ENCODE results near the gene VSX1. TPM values are rescaled to one million over a fixed set of nuclear protein-coding genes. Genes with fewer than 3 reads are reported as not detected.

VSX1 gene
- total RNA-seq, 1 donor from 2014 or later = not detected

DNA sequence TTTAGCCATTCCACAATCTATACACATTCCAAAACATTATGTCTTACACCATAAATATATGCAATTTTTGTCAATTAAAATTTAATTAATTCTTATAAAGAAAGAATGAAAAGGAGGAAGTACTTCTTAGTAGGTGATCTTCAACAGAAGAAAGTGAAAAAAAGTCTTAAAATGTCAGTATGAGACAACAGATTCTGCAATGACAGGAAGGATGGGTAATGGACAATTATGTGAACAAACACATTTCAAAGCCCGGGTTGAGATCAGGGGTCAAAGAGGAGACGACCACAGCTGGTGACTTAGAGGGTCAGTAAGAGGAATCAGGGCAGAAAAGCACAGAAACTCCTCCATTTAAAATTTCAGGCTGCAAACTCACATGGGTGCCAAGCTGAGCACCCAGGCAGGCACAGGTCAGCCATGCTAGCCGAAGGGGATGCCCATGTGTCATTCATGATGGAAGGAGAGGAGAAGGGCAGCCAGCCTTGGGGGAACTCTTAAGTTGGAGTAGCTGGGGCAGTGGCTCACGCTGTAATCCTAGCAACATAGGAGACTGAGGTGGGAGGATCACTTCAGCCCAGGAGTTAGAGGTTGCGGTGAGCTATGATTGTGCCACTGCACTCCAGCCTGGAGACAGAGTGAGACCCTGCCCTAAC lies 11.0 kb downstream of the VSX1 start:
- no peak for DNase-seq
- TF ChIP-seq, protein P1, sequence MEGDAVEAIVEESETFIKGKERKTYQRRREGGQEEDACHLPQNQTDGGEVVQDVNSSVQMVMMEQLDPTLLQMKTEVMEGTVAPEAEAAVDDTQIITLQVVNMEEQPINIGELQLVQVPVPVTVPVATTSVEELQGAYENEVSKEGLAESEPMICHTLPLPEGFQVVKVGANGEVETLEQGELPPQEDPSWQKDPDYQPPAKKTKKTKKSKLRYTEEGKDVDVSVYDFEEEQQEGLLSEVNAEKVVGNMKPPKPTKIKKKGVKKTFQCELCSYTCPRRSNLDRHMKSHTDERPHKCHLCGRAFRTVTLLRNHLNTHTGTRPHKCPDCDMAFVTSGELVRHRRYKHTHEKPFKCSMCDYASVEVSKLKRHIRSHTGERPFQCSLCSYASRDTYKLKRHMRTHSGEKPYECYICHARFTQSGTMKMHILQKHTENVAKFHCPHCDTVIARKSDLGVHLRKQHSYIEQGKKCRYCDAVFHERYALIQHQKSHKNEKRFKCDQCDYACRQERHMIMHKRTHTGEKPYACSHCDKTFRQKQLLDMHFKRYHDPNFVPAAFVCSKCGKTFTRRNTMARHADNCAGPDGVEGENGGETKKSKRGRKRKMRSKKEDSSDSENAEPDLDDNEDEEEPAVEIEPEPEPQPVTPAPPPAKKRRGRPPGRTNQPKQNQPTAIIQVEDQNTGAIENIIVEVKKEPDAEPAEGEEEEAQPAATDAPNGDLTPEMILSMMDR (IDR thresholded peaks at IDR 0.05) = no peak
- no peak overlapping the region for H3K27ac ChIP-seq
- H3K36me3 ChIP-seq = no peaks in the 10 kb centered on the region
- H3K27me3 ChIP-seq (ENCODE audit: low read depth) = peaks cover 35% of the 10 kb centered on the region
- intact Hi-C loops (cut with DNase I) = no loop called here
- no peak overlapping the region for H3K4me3 ChIP-seq
- ATAC-seq = no peak
- H3K9me3 ChIP-seq = no peaks in the 10 kb centered on the region
- peaks cover 2% of the 10 kb centered on the region for H3K4me1 ChIP-seq

- Histone ChIP-seq H3K36me3 (no peaks in the 10 kb centered on the region), H3K4me3 (no peak overlapping the region), H3K4me1 (peaks cover 9% of the 10 kb centered on the region), H3K27ac (no peak overlapping the region), H3K9me3 (no peaks in the 10 kb centered on the region), H3K27me3 (ENCODE audit: low read depth) (peaks cover 34% of the 10 kb centered on the region)
- DNase-seq (no peak), ATAC-seq (no peak)
- TF ChIP-seq, protein P1 (IDR thresholded peaks at IDR 0.05) = no peak
- intact Hi-C loops (cut with DNase I) = loop anchor here (5.0 kb wide), 1 partner anchor 75 kb away; the partner anchor contains the start of gene APMAP
These were observed 14.6 kb downstream of the VSX1 start for GRCh38 chr20:25067102-25067987.

GRCh38 chr20:25066386-25066785 lies 15.6 kb downstream of the VSX1 start:
- no peaks in the 10 kb centered on the region for H3K9me3 ChIP-seq
- H3K4me3 ChIP-seq = no peak overlapping the region
- peaks cover 9% of the 10 kb centered on the region for H3K4me1 ChIP-seq
- H3K36me3 ChIP-seq = no peaks in the 10 kb centered on the region
- peaks cover 26% of the 10 kb centered on the region for H3K27me3 ChIP-seq (ENCODE audit: low read depth)
- DNase-seq (no peak), ATAC-seq (no peak)
- intact Hi-C loops (cut with DNase I) = loop anchor here (5.0 kb wide), 1 partner anchor 74 kb away; the partner anchor contains the start of gene APMAP
- no peak overlapping the region for H3K27ac ChIP-seq
- TF ChIP-seq, protein P1 (IDR thresholded peaks at IDR 0.05) = no peak

GRCh38 chr20:25065625-25066338 lies 16.2 kb downstream of the VSX1 start:
- no peak for DNase-seq
- H3K27ac ChIP-seq = no peak overlapping the region
- H3K4me1 ChIP-seq = peaks cover 9% of the 10 kb centered on the region

More at GRCh38 chr20:25065625-25066338, 16.2 kb downstream of the VSX1 start:
- intact Hi-C loops (cut with DNase I) = loop anchor here (5.0 kb wide), 1 partner anchor 73 kb away; the partner anchor contains the start of gene APMAP
- Histone ChIP-seq H3K9me3 (no peaks in the 10 kb centered on the region), H3K4me3 (no peak overlapping the region), H3K27me3 (ENCODE audit: low read depth) (peaks cover 20% of the 10 kb centered on the region), H3K36me3 (no peaks in the 10 kb centered on the region)
- ATAC-seq = peak; percentile 80 to 90
- TF ChIP-seq, protein P1 (IDR thresholded peaks at IDR 0.05) = peak; percentile 81

Measured in lower lobe of right lung (tissue), 2 donors.